Neuronal stem cell (in vitro differentiated cells): ENCODE data around the gene GRIK5.
A peak's percentile ranks its signal among the peaks of the same experiment; 100 is the strongest.

Experiments
- DNase-seq: peaks from one replicate; pipeline ENCODE4 v3.0.0-alpha.2; 2013; ENCODE audit warnings: low spot score
- H2AFZ ChIP-seq: one replicate; pipeline ENCODE4 v1.6.1; 2013; ENCODE audit warnings: mild to moderate bottlenecking, low read length, inconsistent platforms
- H2AK5ac ChIP-seq: 2 replicates; pipeline ENCODE4 v1.6.1; 2013; ENCODE audit warnings: low read depth, mild to moderate bottlenecking, inconsistent platforms, low read length, moderate library complexity, mixed read lengths
- H2BK120ac ChIP-seq: 2 replicates; pipeline ENCODE4 v1.6.1; 2013; ENCODE audit warnings: low read depth, mild to moderate bottlenecking, inconsistent platforms, low read length, moderate library complexity, mixed read lengths
- H2BK12ac ChIP-seq: one replicate; pipeline ENCODE4 v1.6.1; 2013; ENCODE audit warnings: low read length, inconsistent platforms
- H2BK15ac ChIP-seq: 2 replicates; pipeline ENCODE4 v1.6.1; 2013; ENCODE audit warnings: mild to moderate bottlenecking, low read length, inconsistent platforms, mixed read lengths
- H2BK5ac ChIP-seq: one replicate; pipeline ENCODE4 v1.6.1; 2013; ENCODE audit warnings: inconsistent platforms, mild to moderate bottlenecking, low read length, moderate library complexity
- H3K14ac ChIP-seq: one replicate; pipeline ENCODE4 v1.6.1; 2013; ENCODE audit warnings: low read length, inconsistent platforms
- H3K18ac ChIP-seq: 2 replicates; pipeline ENCODE4 v1.6.1; 2013; ENCODE audit warnings: low read length, inconsistent platforms
- H3K23ac ChIP-seq: 2 replicates; pipeline ENCODE4 v1.6.1; 2013; ENCODE audit warnings: low read depth, mild to moderate bottlenecking, mixed read lengths, low read length, inconsistent platforms; ENCODE audit not compliant: poor library complexity
- H3K27ac ChIP-seq: replicated peaks from 3 replicates; pipeline ENCODE4 v1.5.1; 2013; ENCODE audit warnings: low read length, inconsistent platforms
- H3K27me3 ChIP-seq, 3 experiments: 2 replicates each; pipeline ENCODE4 v1.6.1; 2013; ENCODE audit warnings: low read length in 3 of 3, mild to moderate bottlenecking in 2 of 3, inconsistent platforms in 1 of 3, low read depth in 1 of 3, mixed read lengths in 1 of 3, moderate library complexity in 1 of 3; ENCODE audit not compliant: control insufficient read depth in 3 of 3, insufficient read depth in 3 of 3
- H3K36me3 ChIP-seq, 2 donors: replicated peaks in 1 of 2; 2 replicates each; pipeline ENCODE4 v1.6.1; 2013; ENCODE audit warnings: low read length in 2 of 2; ENCODE audit not compliant: control insufficient read depth in 2 of 2, insufficient read depth in 2 of 2
- H3K4ac ChIP-seq: 2 replicates; pipeline ENCODE4 v1.6.1; 2013; ENCODE audit warnings: inconsistent platforms, mild to moderate bottlenecking, low read length, moderate library complexity
- H3K4me1 ChIP-seq, 2 donors: 1 replicate in 1 of 2; 2 replicates in 1 of 2; pipeline ENCODE4 v1.6.1; 2013; ENCODE audit warnings: low read length in 2 of 2, low read depth in 1 of 2; ENCODE audit not compliant: control insufficient read depth in 2 of 2, insufficient read depth in 1 of 2
- H3K4me2 ChIP-seq: one replicate; pipeline ENCODE4 v1.6.1; 2013; ENCODE audit warnings: mild to moderate bottlenecking, low read length, inconsistent platforms; ENCODE audit not compliant: insufficient read depth, poor library complexity, severe bottlenecking
- H3K4me3 ChIP-seq, 2 donors: 2 replicates each; pipeline ENCODE4 v1.5.1; 2013; ENCODE audit warnings: low read length in 2 of 2, mild to moderate bottlenecking in 2 of 2, inconsistent platforms in 1 of 2, moderate library complexity in 1 of 2
- H3K79me1 ChIP-seq: one replicate; pipeline ENCODE4 v1.6.1; 2013; ENCODE audit warnings: low read depth, mild to moderate bottlenecking, inconsistent platforms, low read length, moderate library complexity
- H3K9ac ChIP-seq: one replicate; pipeline ENCODE4 v1.6.1; 2013; ENCODE audit warnings: mild to moderate bottlenecking, low read depth, low read length, inconsistent platforms; ENCODE audit not compliant: poor library complexity
- H3K9me3 ChIP-seq, 2 donors: replicated peaks in 1 of 2; 2 replicates each; pipeline versions ENCODE3 to v1.6.1; 2013; ENCODE audit warnings: low read length in 2 of 2, mild to moderate bottlenecking in 2 of 2, inconsistent platforms in 1 of 2, low read depth in 1 of 2, mixed read lengths in 1 of 2, moderate library complexity in 1 of 2; ENCODE audit not compliant: control insufficient read depth in 2 of 2, insufficient read depth in 1 of 2
- H4K8ac ChIP-seq: one replicate; pipeline ENCODE4 v1.6.1; 2013; ENCODE audit warnings: low read depth, mild to moderate bottlenecking, inconsistent platforms, low read length, moderate library complexity
- H4K91ac ChIP-seq: one replicate; pipeline ENCODE4 v1.6.1; 2013; ENCODE audit warnings: low read length, low read depth, mild to moderate bottlenecking, inconsistent platforms; ENCODE audit not compliant: poor library complexity
- WGBS, 2 donors: extraction: QIAGEN DNeasy Blood & Tissue Kit; methylation state at CpG; one replicate each; pipeline ENCODE4 v1.1.7; 2013; ENCODE audit warnings: missing lambda C conversion rate in 2 of 2, mixed read lengths in 1 of 2; ENCODE audit not compliant: insufficient read length in 2 of 2, insufficient replicate concordance in 1 of 2; ENCODE audit errors: extremely low coverage in 2 of 2; 5-methylcytosine and 5-hydroxymethylcytosine counted together

Gene GRIK5

GRCh38 chr19:42022616-42023015, 47.4 kb downstream of the GRIK5 start:
- Histone ChIP-seq H2BK12ac (no peak overlapping the region), H3K9me3 (no peaks in the 10 kb centered on the region), H4K8ac (no peak overlapping the region), H3K4me2 (no peak overlapping the region), H3K27me3 (no peaks in the 10 kb centered on the region), H3K4ac (no peak overlapping the region), H3K27ac (no peak overlapping the region), H3K79me1 (no peaks in the 10 kb centered on the region), H3K4me3 (no peak overlapping the region), H2BK5ac (no peak overlapping the region), H2BK15ac (no peak overlapping the region), H4K91ac (no peak overlapping the region), H2AK5ac (no peak overlapping the region), H3K4me1 (no peaks in the 10 kb centered on the region), H3K9ac (no peak overlapping the region), H3K18ac (no peak overlapping the region), H3K14ac (no peak overlapping the region), H2AFZ (no peak overlapping the region), H3K36me3 (peaks cover 0 to 19% of the 10 kb centered on the region in 2 donors), H3K23ac (no peak overlapping the region), H2BK120ac (no peak overlapping the region)
- no CpG with 5 or more reads among the region's 5 CpGs for WGBS, 2 donors
- no peak for DNase-seq

DNA sequence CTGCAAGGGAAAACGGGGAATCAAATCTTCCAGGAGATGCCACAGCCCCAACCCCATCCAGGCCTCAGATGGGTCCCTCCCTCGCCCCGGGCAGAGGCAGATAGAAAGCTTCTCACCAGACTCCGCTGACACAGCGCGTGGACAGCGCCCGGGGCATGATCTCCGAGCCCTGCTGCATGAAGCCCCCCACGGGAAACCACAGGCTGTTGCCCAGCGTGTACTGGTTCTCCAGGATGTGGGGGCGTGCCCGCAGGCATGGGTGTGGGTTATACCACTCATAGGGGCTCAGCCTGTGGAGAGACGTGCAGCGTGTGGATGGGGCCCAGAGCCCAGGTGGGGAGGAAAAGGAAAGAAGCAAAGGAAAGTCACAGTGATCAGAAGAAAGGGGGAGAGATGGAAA, 48.8 kb downstream of the GRIK5 start:
- no peak overlapping the region for H4K91ac ChIP-seq
- H2BK15ac ChIP-seq: no peak overlapping the region

GRCh38 chr19:42018503-42019193, 51.4 kb downstream of the GRIK5 start:
- WGBS, 2 donors: no CpG with 5 or more reads among the region's 11 CpGs
- H2AFZ ChIP-seq: no peak overlapping the region

More for the DNA sequence above, 48.8 kb downstream of the GRIK5 start:
- H3K18ac ChIP-seq: no peak overlapping the region
- H2BK12ac ChIP-seq: no peak overlapping the region
- H3K9me3 ChIP-seq: no peaks in the 10 kb centered on the region
- H3K23ac ChIP-seq: no peak overlapping the region
- no peaks in the 10 kb centered on the region for H3K27me3 ChIP-seq
- WGBS, 2 donors: no CpG with 5 or more reads among the region's 15 CpGs
- H2AK5ac ChIP-seq: no peak overlapping the region
- H3K79me1 ChIP-seq: no peaks in the 10 kb centered on the region
- H2AFZ ChIP-seq: no peak overlapping the region
- no peak overlapping the region for H2BK5ac ChIP-seq
- H3K4me1 ChIP-seq: no peaks in the 10 kb centered on the region
- no peak overlapping the region for H4K8ac ChIP-seq
- H3K9ac ChIP-seq: no peak overlapping the region
- no peak overlapping the region for H2BK120ac ChIP-seq
- no peak for DNase-seq
- no peak overlapping the region for H3K4me2 ChIP-seq
- H3K36me3 ChIP-seq: peaks cover 0 to 17% of the 10 kb centered on the region in 2 donors
- no peak overlapping the region for H3K27ac ChIP-seq
- no peak overlapping the region for H3K4me3 ChIP-seq
- no peak overlapping the region for H3K4ac ChIP-seq
- H3K14ac ChIP-seq: no peak overlapping the region

GRCh38 chr19:42017040-42017439, 53.0 kb downstream of the GRIK5 start:
- no peak overlapping the region for H2BK5ac ChIP-seq
- no peak overlapping the region for H3K27ac ChIP-seq
- no peak overlapping the region for H4K91ac ChIP-seq
- peaks cover 0 to 4% of the 10 kb centered on the region in 2 donors for H3K36me3 ChIP-seq
- DNase-seq: no peak
- H3K14ac ChIP-seq: no peak overlapping the region
- no peak overlapping the region for H4K8ac ChIP-seq
- no peaks in the 10 kb centered on the region for H3K27me3 ChIP-seq
- H3K9me3 ChIP-seq: no peaks in the 10 kb centered on the region
- no peak overlapping the region for H2BK120ac ChIP-seq
- H3K9ac ChIP-seq: no peak overlapping the region
- H3K4me1 ChIP-seq: no peaks in the 10 kb centered on the region
- H3K4me2 ChIP-seq: no peak overlapping the region
- no peak overlapping the region for H2BK15ac ChIP-seq
- no peak overlapping the region for H2AK5ac ChIP-seq
- H3K23ac ChIP-seq: no peak overlapping the region
- no CpG with 5 or more reads among the region's 8 CpGs for WGBS, 2 donors
- no peak overlapping the region for H2BK12ac ChIP-seq
- no peak overlapping the region for H2AFZ ChIP-seq
- no peak overlapping the region for H3K4ac ChIP-seq
- no peak overlapping the region for H3K18ac ChIP-seq
- H3K79me1 ChIP-seq: no peaks in the 10 kb centered on the region
- no peak overlapping the region for H3K4me3 ChIP-seq

More at GRCh38 chr19:42018503-42019193, 51.4 kb downstream of the GRIK5 start:
- no peak for DNase-seq
- Histone ChIP-seq H3K4ac (no peak overlapping the region), H3K79me1 (no peaks in the 10 kb centered on the region), H2AK5ac (no peak overlapping the region), H3K27me3 (no peaks in the 10 kb centered on the region), H4K91ac (no peak overlapping the region), H3K9me3 (no peaks in the 10 kb centered on the region), H3K4me2 (no peak overlapping the region), H4K8ac (peak overlapping the region; percentile 43), H2BK120ac (no peak overlapping the region), H2BK5ac (no peak overlapping the region), H3K36me3 (peaks cover 0 to 10% of the 10 kb centered on the region in 2 donors), H3K27ac (no peak overlapping the region), H3K23ac (no peak overlapping the region), H3K14ac (no peak overlapping the region), H3K4me1 (no peaks in the 10 kb centered on the region), H3K18ac (no peak overlapping the region), H2BK12ac (no peak overlapping the region), H2BK15ac (no peak overlapping the region), H3K9ac (no peak overlapping the region), H3K4me3 (peak overlapping the region in 1 of 2 donors; percentile 36)
